Measurements from ENCODE around the gene CAD.

DNA sequence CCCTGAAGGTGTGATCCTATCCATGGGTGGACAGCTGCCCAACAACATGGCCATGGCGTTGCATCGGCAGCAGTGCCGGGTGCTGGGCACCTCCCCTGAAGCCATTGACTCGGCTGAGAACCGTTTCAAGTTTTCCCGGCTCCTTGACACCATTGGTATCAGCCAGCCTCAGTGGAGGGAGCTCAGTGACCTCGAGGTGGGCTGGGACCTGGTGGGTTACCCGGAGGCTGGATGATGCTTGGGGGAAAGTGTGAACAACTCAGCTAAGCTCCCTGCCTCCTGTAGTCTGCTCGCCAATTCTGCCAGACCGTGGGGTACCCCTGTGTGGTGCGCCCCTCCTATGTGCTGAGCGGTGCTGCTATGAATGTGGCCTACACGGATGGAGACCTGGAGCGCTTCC, 16.2 kb downstream of the CAD start:
- no peak for TF ChIP-seq CTCF (IDR thresholded peaks at IDR 0.05)
- TF ChIP-seq, protein P1, sequence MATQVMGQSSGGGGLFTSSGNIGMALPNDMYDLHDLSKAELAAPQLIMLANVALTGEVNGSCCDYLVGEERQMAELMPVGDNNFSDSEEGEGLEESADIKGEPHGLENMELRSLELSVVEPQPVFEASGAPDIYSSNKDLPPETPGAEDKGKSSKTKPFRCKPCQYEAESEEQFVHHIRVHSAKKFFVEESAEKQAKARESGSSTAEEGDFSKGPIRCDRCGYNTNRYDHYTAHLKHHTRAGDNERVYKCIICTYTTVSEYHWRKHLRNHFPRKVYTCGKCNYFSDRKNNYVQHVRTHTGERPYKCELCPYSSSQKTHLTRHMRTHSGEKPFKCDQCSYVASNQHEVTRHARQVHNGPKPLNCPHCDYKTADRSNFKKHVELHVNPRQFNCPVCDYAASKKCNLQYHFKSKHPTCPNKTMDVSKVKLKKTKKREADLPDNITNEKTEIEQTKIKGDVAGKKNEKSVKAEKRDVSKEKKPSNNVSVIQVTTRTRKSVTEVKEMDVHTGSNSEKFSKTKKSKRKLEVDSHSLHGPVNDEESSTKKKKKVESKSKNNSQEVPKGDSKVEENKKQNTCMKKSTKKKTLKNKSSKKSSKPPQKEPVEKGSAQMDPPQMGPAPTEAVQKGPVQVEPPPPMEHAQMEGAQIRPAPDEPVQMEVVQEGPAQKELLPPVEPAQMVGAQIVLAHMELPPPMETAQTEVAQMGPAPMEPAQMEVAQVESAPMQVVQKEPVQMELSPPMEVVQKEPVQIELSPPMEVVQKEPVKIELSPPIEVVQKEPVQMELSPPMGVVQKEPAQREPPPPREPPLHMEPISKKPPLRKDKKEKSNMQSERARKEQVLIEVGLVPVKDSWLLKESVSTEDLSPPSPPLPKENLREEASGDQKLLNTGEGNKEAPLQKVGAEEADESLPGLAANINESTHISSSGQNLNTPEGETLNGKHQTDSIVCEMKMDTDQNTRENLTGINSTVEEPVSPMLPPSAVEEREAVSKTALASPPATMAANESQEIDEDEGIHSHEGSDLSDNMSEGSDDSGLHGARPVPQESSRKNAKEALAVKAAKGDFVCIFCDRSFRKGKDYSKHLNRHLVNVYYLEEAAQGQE (IDR thresholded peaks at IDR 0.05), result no peak

All from A549 (cell line).